HFFc6 (cell line): ENCODE data around the gene DNAJB11. TPM values are rescaled to one million over a fixed set of nuclear protein-coding genes. Genes with fewer than 3 reads are reported as not detected.
A peak's percentile ranks its signal among the peaks of the same experiment; 100 is the strongest.
"Not testable (repeated sequence)": the region's sequence is repeated elsewhere in the genome, so short reads cannot be mapped to it uniquely, and the experiment has no call there.

Experiments
- DNase-seq: peaks from one replicate; pipeline ENCODE4 v3.0.0-alpha.2; 2018
- H3K27ac Mint-ChIP-seq: 2 replicates; pipeline ENCODE4 v1.8.0; 2020; ENCODE audit warnings: mild to moderate bottlenecking, mixed read lengths
- H3K27me3 Mint-ChIP-seq: 2 replicates; pipeline ENCODE4 v1.8.0; 2021; ENCODE audit warnings: mild to moderate bottlenecking, moderate library complexity, mixed read lengths; ENCODE audit not compliant: insufficient read depth
- H3K36me3 Mint-ChIP-seq: 2 replicates; pipeline ENCODE4 v1.8.0; 2021; ENCODE audit warnings: low read depth, mixed read lengths
- H3K4me1 Mint-ChIP-seq: 2 replicates; pipeline ENCODE4 v1.8.0; 2020; ENCODE audit warnings: low read depth, mixed read lengths
- H3K4me3 Mint-ChIP-seq: 2 replicates; pipeline ENCODE4 v1.8.0; 2020; ENCODE audit warnings: mild to moderate bottlenecking, moderate library complexity, mixed read lengths
- H3K9me3 Mint-ChIP-seq: 2 replicates; pipeline ENCODE4 v1.8.0; 2020; ENCODE audit warnings: mild to moderate bottlenecking, mixed read lengths
- CTCF ChIP-seq: fragments of 200-600 bp; sonication (generic); IDR thresholded peaks from 2 replicates; pipeline ENCODE4 v1.5.0; 2021; ENCODE audit warnings: antibody characterized with exemption, mild to moderate bottlenecking
- total RNA-seq, 6 experiments: library from RNA; stranded (reverse); fragmentation: NEBNext Ultra II Directional; extraction: Animal tissue kit (Norgen Biotek cat#: 25700); gene quantifications; 2 replicates in 1 of 6; 3 replicates in 5 of 6; pipeline ENCODE4 v1.2.3, GENCODE V29; 2021

DNAJB11 gene
- total RNA-seq, 6 experiments from 2014 or later, result 76.8 to 94.0 (median 84.2) TPM

- peak overlapping the region; percentile 93 for H3K4me3 Mint-ChIP-seq
- H3K4me1 Mint-ChIP-seq, result peaks cover 46% of the 10 kb centered on the region
- DNase-seq, result no peak
- H3K36me3 Mint-ChIP-seq, result peaks cover 6% of the 10 kb centered on the region
- H3K27ac Mint-ChIP-seq, result peak overlapping the region; percentile 90
- peaks cover 8% of the 10 kb centered on the region for H3K27me3 Mint-ChIP-seq
- no peaks in the 10 kb centered on the region for H3K9me3 Mint-ChIP-seq
- no peak for TF ChIP-seq CTCF
Observed at GRCh38 chr3:186566772-186567071, 3.8 kb upstream of the DNAJB11 start.

- H3K4me1 Mint-ChIP-seq, result peaks cover 52% of the 10 kb centered on the region
- peaks cover 8% of the 10 kb centered on the region for H3K27me3 Mint-ChIP-seq
- H3K36me3 Mint-ChIP-seq, result peaks cover 3% of the 10 kb centered on the region
- peak within 1 kb of the TSS; percentile 93 for H3K4me3 Mint-ChIP-seq
- peak within 1 kb of the TSS; percentile 90 for H3K27ac Mint-ChIP-seq
- DNase-seq, result peak; percentile 79
- no peaks in the 10 kb centered on the region for H3K9me3 Mint-ChIP-seq
- no peak for TF ChIP-seq CTCF
Observed at GRCh38 chr3:186567072-186567921, 3.2 kb upstream of the DNAJB11 start, which contains the start of gene TBCCD1. Gene TBCCD1 (minus strand): TSS chr3:186567339. CDS start chr3:186564329, 3,010 bp downstream.

GRCh38 chr3:186569361-186569760 is 1.2 kb upstream of the DNAJB11 start:
- not testable (repeated sequence) for H3K9me3 Mint-ChIP-seq, DNase-seq, H3K36me3 Mint-ChIP-seq, H3K27me3 Mint-ChIP-seq
- H3K27ac Mint-ChIP-seq, result peak overlapping the region; percentile 88
- H3K4me1 Mint-ChIP-seq, result peaks cover 54% of the 10 kb centered on the region
- H3K4me3 Mint-ChIP-seq, result peak overlapping the region; percentile 98

- DNase-seq, result no peak
- no peak for TF ChIP-seq CTCF
- H3K9me3 Mint-ChIP-seq, result no peaks in the 10 kb centered on the region
- H3K4me1 Mint-ChIP-seq, result peaks cover 53% of the 10 kb centered on the region
- H3K36me3 Mint-ChIP-seq, result peaks cover 6% of the 10 kb centered on the region; the same call in 1 of the 2 replicates
- H3K4me3 Mint-ChIP-seq, result peak overlapping the region; percentile 98
- H3K27me3 Mint-ChIP-seq, result peaks cover 6% of the 10 kb centered on the region; the same call in 1 of the 2 replicates
- H3K27ac Mint-ChIP-seq, result peak overlapping the region; percentile 88
Observed at GRCh38 chr3:186569779-186570095, 783 bp upstream of the DNAJB11 start.

- H3K27me3 Mint-ChIP-seq, result peaks cover 6% of the 10 kb centered on the region; the same call in 1 of the 2 replicates
- DNase-seq, result no peak
- peak overlapping the region; percentile 98 for H3K4me3 Mint-ChIP-seq
- H3K36me3 Mint-ChIP-seq, result peaks cover 10% of the 10 kb centered on the region; the same call in 1 of the 2 replicates
- peaks cover 51% of the 10 kb centered on the region for H3K4me1 Mint-ChIP-seq
- no peaks in the 10 kb centered on the region for H3K9me3 Mint-ChIP-seq
- H3K27ac Mint-ChIP-seq, result peak overlapping the region; percentile 84
- no peak for TF ChIP-seq CTCF
Observed at GRCh38 chr3:186570941-186571643, 572 bp downstream of the DNAJB11 start.

- TF ChIP-seq CTCF, result no peak
- no peak for DNase-seq
- Mint-ChIP-seq H3K27ac (peak overlapping the region; percentile 84), H3K36me3 (peaks cover 10% of the 10 kb centered on the region; the same call in 1 of the 2 replicates), H3K4me1 (peaks cover 46% of the 10 kb centered on the region), H3K27me3 (peaks cover 6% of the 10 kb centered on the region; the same call in 1 of the 2 replicates), H3K4me3 (peak overlapping the region; percentile 98), H3K9me3 (no peaks in the 10 kb centered on the region)
Observed at GRCh38 chr3:186571644-186572013, 1.1 kb downstream of the DNAJB11 start.
